ENCODE results near the gene GSKIP.

The GSKIP gene

GRCh38 chr14:96409701-96410100 lies 46.4 kb downstream of the GSKIP start:
- Histone ChIP-seq H3K9me3 (ENCODE audit: severe bottlenecking) (no peaks in the 10 kb centered on the region), H3K27ac (no peak overlapping the region), H3K27me3 (ENCODE audit: insufficient read depth, low read depth, severe bottlenecking) (no peaks in the 10 kb centered on the region), H3K4me3 (ENCODE audit: low read depth, low read length) (no peak overlapping the region), H3K36me3 (no peaks in the 10 kb centered on the region)
- TF ChIP-seq, protein P1, sequence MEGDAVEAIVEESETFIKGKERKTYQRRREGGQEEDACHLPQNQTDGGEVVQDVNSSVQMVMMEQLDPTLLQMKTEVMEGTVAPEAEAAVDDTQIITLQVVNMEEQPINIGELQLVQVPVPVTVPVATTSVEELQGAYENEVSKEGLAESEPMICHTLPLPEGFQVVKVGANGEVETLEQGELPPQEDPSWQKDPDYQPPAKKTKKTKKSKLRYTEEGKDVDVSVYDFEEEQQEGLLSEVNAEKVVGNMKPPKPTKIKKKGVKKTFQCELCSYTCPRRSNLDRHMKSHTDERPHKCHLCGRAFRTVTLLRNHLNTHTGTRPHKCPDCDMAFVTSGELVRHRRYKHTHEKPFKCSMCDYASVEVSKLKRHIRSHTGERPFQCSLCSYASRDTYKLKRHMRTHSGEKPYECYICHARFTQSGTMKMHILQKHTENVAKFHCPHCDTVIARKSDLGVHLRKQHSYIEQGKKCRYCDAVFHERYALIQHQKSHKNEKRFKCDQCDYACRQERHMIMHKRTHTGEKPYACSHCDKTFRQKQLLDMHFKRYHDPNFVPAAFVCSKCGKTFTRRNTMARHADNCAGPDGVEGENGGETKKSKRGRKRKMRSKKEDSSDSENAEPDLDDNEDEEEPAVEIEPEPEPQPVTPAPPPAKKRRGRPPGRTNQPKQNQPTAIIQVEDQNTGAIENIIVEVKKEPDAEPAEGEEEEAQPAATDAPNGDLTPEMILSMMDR (IDR thresholded peaks at IDR 0.05; ENCODE audit: low read depth, low read length) = no peak
- DNase-seq = no peak

DNA sequence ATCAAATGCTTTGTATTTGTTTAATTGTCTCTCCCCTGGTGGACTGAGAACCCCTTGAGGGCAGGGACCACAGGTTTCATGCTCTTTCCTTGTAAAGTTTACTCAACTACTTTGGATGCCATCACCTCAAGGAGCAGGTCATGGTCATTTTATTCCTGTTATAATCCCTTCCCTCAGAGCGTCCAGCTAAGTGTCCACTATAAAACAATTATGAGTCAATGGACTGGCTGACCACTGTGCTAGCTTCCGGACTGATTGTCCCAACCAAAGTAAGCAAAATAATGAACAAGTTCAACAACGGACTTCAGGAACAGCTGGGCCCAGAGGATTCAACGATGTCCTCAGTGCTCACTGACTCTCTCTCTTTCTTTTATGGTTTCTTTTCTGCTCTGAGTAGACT lies 46.8 kb downstream of the GSKIP start:
- no peak overlapping the region for H3K27ac ChIP-seq
- no peak for DNase-seq
- H3K36me3 ChIP-seq = no peaks in the 10 kb centered on the region
- H3K9me3 ChIP-seq (ENCODE audit: severe bottlenecking) = no peaks in the 10 kb centered on the region
- H3K27me3 ChIP-seq (ENCODE audit: insufficient read depth, low read depth, severe bottlenecking) = no peaks in the 10 kb centered on the region
- no peak overlapping the region for H3K4me3 ChIP-seq (ENCODE audit: low read depth, low read length)
- TF ChIP-seq, protein P1 (IDR thresholded peaks at IDR 0.05; ENCODE audit: low read depth, low read length) = no peak

GRCh38 chr14:96413526-96413925 lies 50.2 kb downstream of the GSKIP start:
- no peak overlapping the region for H3K27ac ChIP-seq
- DNase-seq = no peak
- H3K9me3 ChIP-seq (ENCODE audit: severe bottlenecking) = no peaks in the 10 kb centered on the region
- no peaks in the 10 kb centered on the region for H3K27me3 ChIP-seq (ENCODE audit: insufficient read depth, low read depth, severe bottlenecking)
- TF ChIP-seq, protein P1 (IDR thresholded peaks at IDR 0.05; ENCODE audit: low read depth, low read length) = no peak
- no peak overlapping the region for H3K4me3 ChIP-seq (ENCODE audit: low read depth, low read length)
- no peaks in the 10 kb centered on the region for H3K36me3 ChIP-seq

DNA sequence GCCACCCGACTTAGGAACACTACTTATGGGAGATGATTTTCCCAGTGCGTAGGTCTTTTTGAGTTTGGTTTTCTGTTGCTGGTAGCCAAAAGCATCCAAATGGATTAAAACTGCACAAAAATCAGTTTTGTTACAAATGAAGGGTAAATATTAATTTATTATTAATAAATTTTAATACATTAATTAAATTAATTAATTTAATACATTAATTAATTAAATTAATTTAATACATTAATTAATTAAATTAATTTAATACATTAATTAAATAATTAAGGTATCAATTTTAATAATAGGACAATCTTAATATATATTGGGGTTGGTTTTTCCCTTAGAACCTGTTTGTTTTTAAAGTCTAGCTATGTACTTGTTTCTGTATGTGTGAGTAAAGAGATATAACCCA lies 52.2 kb downstream of the GSKIP start:
- H3K36me3 ChIP-seq = no peaks in the 10 kb centered on the region
- DNase-seq = no peak
- no peaks in the 10 kb centered on the region for H3K27me3 ChIP-seq (ENCODE audit: insufficient read depth, low read depth, severe bottlenecking)
- H3K9me3 ChIP-seq (ENCODE audit: severe bottlenecking) = no peaks in the 10 kb centered on the region
- no peak overlapping the region for H3K27ac ChIP-seq
- TF ChIP-seq, protein P1 (IDR thresholded peaks at IDR 0.05; ENCODE audit: low read depth, low read length) = no peak
- no peak overlapping the region for H3K4me3 ChIP-seq (ENCODE audit: low read depth, low read length)

DNA sequence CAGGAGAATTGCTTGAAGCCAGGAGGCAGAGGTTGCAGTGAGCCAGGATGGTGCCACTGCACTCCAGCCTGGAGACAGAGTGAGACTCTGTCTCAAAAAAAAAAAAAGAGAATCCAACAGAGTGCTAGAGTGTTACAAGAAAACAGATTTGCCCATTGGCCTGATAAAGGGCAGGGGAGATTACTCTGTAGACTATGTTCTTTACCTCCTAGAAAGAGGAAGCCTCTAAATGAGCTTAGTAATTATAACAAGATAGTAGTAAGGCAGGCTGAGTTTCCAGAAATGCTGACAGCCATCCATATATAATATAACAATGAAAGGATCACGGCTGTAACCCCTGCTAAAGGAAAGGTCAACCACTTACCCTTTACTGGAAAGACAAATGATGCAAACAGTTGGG lies 53.0 kb downstream of the GSKIP start:
- Histone ChIP-seq H3K27ac (no peak overlapping the region), H3K36me3 (no peaks in the 10 kb centered on the region), H3K9me3 (ENCODE audit: severe bottlenecking) (no peaks in the 10 kb centered on the region), H3K4me3 (ENCODE audit: low read depth, low read length) (no peak overlapping the region), H3K27me3 (ENCODE audit: insufficient read depth, low read depth, severe bottlenecking) (no peaks in the 10 kb centered on the region)
- DNase-seq = no peak
- TF ChIP-seq, protein P1 (IDR thresholded peaks at IDR 0.05; ENCODE audit: low read depth, low read length) = no peak

DNA sequence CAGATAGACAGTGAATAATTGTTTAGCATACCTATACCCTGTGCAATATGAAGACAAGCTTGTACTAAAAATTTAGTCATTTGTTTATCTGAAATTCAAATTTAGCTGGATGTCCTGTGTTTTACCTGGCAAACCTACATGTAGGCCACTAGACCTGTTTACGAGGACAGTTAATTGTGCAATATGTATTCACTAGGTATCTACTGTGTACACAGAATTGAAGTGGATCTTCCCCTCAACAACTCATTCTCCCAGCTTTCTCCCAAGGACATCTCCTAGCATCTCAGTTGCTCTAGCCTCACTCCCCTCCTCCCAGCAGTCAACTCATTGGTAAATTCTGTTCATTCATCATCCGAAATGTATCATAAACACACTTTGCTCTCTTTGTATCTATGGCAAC lies 53.9 kb downstream of the GSKIP start:
- no peak overlapping the region for H3K27ac ChIP-seq
- no peak for DNase-seq
- H3K4me3 ChIP-seq (ENCODE audit: low read depth, low read length) = no peak overlapping the region
- no peaks in the 10 kb centered on the region for H3K9me3 ChIP-seq (ENCODE audit: severe bottlenecking)
- H3K27me3 ChIP-seq (ENCODE audit: insufficient read depth, low read depth, severe bottlenecking) = no peaks in the 10 kb centered on the region
- TF ChIP-seq, protein P1 (IDR thresholded peaks at IDR 0.05; ENCODE audit: low read depth, low read length) = no peak
- H3K36me3 ChIP-seq = no peaks in the 10 kb centered on the region

All from WERI-Rb-1 (cell line).